IMR-90 (cell line): Measurements from ENCODE around the gene POU4F2. TPM values are rescaled to one million over a fixed set of nuclear protein-coding genes. Genes with fewer than 3 reads are reported as not detected.

ENCODE experiments used
- ATAC-seq: fragments of 200-7000 bp; cut with Tn5 transposase; 2 replicates; pipeline ENCODE4 v1.9.1; 2020; ENCODE audit warnings: low read depth, mild to moderate bottlenecking, moderate library complexity
- BruUV-seq: library from RNA; stranded (reverse); fragments of 400-500 nt; replicated peaks from 2 replicates; lab custom pipeline; 2021; lab: Mats Ljungman, UMichigan
- CTCF ChIA-PET: fragments of 300-600 bp; formaldehyde crosslinking; extraction: SDS; loops from one replicate; lab custom pipeline; 2021; ENCODE audit warnings: antibody characterized with exemption; lab: Yijun Ruan, JAX
- POLR2A ChIA-PET: fragments of 300-600 bp; sonication (Branson Sonifier 250); formaldehyde crosslinking; loops from one replicate; lab custom pipeline; 2022; ENCODE audit warnings: antibody characterized with exemption; ENCODE audit not compliant: unreplicated experiment; lab: Charles Lee
- DNase-seq: peaks from one replicate; pipeline ENCODE4 v3.0.0; 2013
- H2AFZ ChIP-seq: replicated peaks from 2 replicates; pipeline ENCODE3; 2013; ENCODE audit warnings: low read length, mild to moderate bottlenecking; ENCODE audit not compliant: poor library complexity
- H2AK5ac ChIP-seq: 2 replicates; pipeline ENCODE4 v1.6.1; 2013; ENCODE audit warnings: low read depth, low read length, inconsistent platforms
- H2AK9ac ChIP-seq: replicated peaks from 2 replicates; pipeline ENCODE3; 2013; ENCODE audit warnings: mild to moderate bottlenecking, low read depth, low read length, moderate library complexity; ENCODE audit not compliant: poor library complexity
- H2BK120ac ChIP-seq: 2 replicates; pipeline ENCODE4 v1.6.1; 2013; ENCODE audit warnings: low read depth, low read length, inconsistent platforms
- H2BK15ac ChIP-seq: 3 replicates; pipeline ENCODE4 v1.6.1; 2013; ENCODE audit warnings: low read depth, low read length, inconsistent platforms
- H2BK20ac ChIP-seq: 2 replicates; pipeline ENCODE4 v1.6.1; 2013; ENCODE audit warnings: low read depth, mild to moderate bottlenecking, inconsistent platforms, low read length, moderate library complexity
- H2BK5ac ChIP-seq: 2 replicates; pipeline ENCODE4 v1.6.1; 2013; ENCODE audit warnings: mild to moderate bottlenecking, low read depth, low read length, inconsistent platforms; ENCODE audit not compliant: poor library complexity, severe bottlenecking
- H3K14ac ChIP-seq: replicated peaks from 2 replicates; pipeline ENCODE4 v1.6.1; 2013; ENCODE audit warnings: low read depth, low read length, inconsistent platforms
- H3K18ac ChIP-seq: 2 replicates; pipeline ENCODE4 v1.6.1; 2013; ENCODE audit warnings: low read depth, low read length, control low read depth
- H3K23ac ChIP-seq: 2 replicates; pipeline ENCODE4 v1.6.1; 2013; ENCODE audit warnings: low read depth, low read length, inconsistent platforms
- H3K27ac ChIP-seq: 2 replicates; pipeline ENCODE4 v1.5.1; 2013; ENCODE audit warnings: mild to moderate bottlenecking, control low read depth, low read length; ENCODE audit not compliant: insufficient read depth
- H3K27me3 ChIP-seq: 2 replicates; pipeline ENCODE4 v1.6.1; 2013; ENCODE audit warnings: low read length; ENCODE audit not compliant: control insufficient read depth, insufficient read depth
- H3K36me3 ChIP-seq: 2 replicates; pipeline ENCODE4 v1.6.1; 2013; ENCODE audit warnings: low read length, mixed read lengths; ENCODE audit not compliant: control insufficient read depth, insufficient read depth
- H3K4ac ChIP-seq: 2 replicates; pipeline ENCODE4 v1.6.1; 2013; ENCODE audit warnings: low read depth, low read length, inconsistent platforms
- H3K4me1 ChIP-seq: 2 replicates; pipeline ENCODE4 v1.6.1; 2013; ENCODE audit warnings: low read length, mixed read lengths; ENCODE audit not compliant: control insufficient read depth, insufficient read depth
- H3K4me2 ChIP-seq: 2 replicates; pipeline ENCODE4 v1.6.1; 2013; ENCODE audit warnings: low read depth, mild to moderate bottlenecking, control low read depth, low read length, moderate library complexity
- H3K4me3 ChIP-seq: 2 replicates; pipeline ENCODE4 v1.5.1; 2013; ENCODE audit warnings: low read depth, mild to moderate bottlenecking, control low read depth, low read length, moderate library complexity; ENCODE audit not compliant: insufficient read depth
- H3K56ac ChIP-seq: 2 replicates; pipeline ENCODE4 v1.6.1; 2013; ENCODE audit warnings: low read length, inconsistent platforms; ENCODE audit not compliant: insufficient read depth; ENCODE audit errors: extremely low read depth
- H3K79me1 ChIP-seq, 2 experiments: 2 replicates each; pipeline ENCODE4 v1.6.1; 2013; ENCODE audit warnings: low read length in 2 of 2, inconsistent platforms in 1 of 2, low read depth in 1 of 2
- H3K9ac ChIP-seq: 2 replicates; pipeline ENCODE4 v1.6.1; 2013; ENCODE audit warnings: low read depth, low read length, control low read depth
- H3K9me1 ChIP-seq: 2 replicates; pipeline ENCODE4 v1.6.1; 2013; ENCODE audit warnings: low read length, inconsistent platforms; ENCODE audit not compliant: insufficient read depth
- H3K9me3 ChIP-seq: 2 replicates; pipeline ENCODE4 v1.6.1; 2013; ENCODE audit warnings: low read length; ENCODE audit not compliant: control insufficient read depth, insufficient read depth
- H4K20me1 ChIP-seq: 2 replicates; pipeline ENCODE4 v1.6.1; 2013; ENCODE audit warnings: low read length, inconsistent platforms; ENCODE audit not compliant: insufficient read depth
- H4K5ac ChIP-seq: 2 replicates; pipeline ENCODE4 v1.6.1; 2013; ENCODE audit warnings: mild to moderate bottlenecking, low read depth, low read length, control low read depth
- H4K8ac ChIP-seq, 2 experiments: 2 replicates each; pipeline ENCODE4 v1.6.1; 2013; ENCODE audit warnings: low read depth in 2 of 2, low read length in 2 of 2, control low read depth in 1 of 2, inconsistent platforms in 1 of 2
- H4K91ac ChIP-seq: 2 replicates; pipeline ENCODE4 v1.6.1; 2013; ENCODE audit warnings: low read depth, low read length, inconsistent platforms; ENCODE audit not compliant: insufficient read depth
- BHLHE40 ChIP-seq: fragments of 150-350 bp; IDR thresholded peaks from 2 replicates; pipeline ENCODE4 v1.6.1; 2016; ENCODE audit warnings: mild to moderate bottlenecking, low read depth, low read length
- CEBPB ChIP-seq: IDR thresholded peaks from 2 replicates; pipeline ENCODE4 v1.6.1; 2012; ENCODE audit warnings: low read depth, low read length, improper control_type of control experiment
- CHD1 ChIP-seq: IDR thresholded peaks from 2 replicates; pipeline ENCODE4 v1.6.1; 2012; ENCODE audit warnings: low read depth, low read length, improper control_type of control experiment
- CTCF ChIP-seq: conservative IDR thresholded peaks from 2 replicates; pipeline ENCODE4 v1.5.1; 2012; ENCODE audit warnings: mild to moderate bottlenecking, low read depth, low read length, improper control_type of control experiment
- ELK1 ChIP-seq: fragments of 150-350 bp; IDR thresholded peaks from 2 replicates; pipeline ENCODE4 v1.6.1; 2016; ENCODE audit warnings: low read depth, mild to moderate bottlenecking, low read length, moderate library complexity, borderline replicate concordance
- FOS ChIP-seq: fragments of 150-350 bp; IDR thresholded peaks from 2 replicates; pipeline ENCODE4 v1.6.1; 2016; ENCODE audit warnings: low read depth, low read length
- MAFK ChIP-seq: IDR thresholded peaks from 2 replicates; pipeline ENCODE4 v1.6.1; 2012; ENCODE audit warnings: low read depth, low read length, improper control_type of control experiment
- MAZ ChIP-seq: IDR thresholded peaks from 2 replicates; pipeline ENCODE4 v1.6.1; 2012; ENCODE audit warnings: low read depth, mild to moderate bottlenecking, low read length, improper control_type of control experiment, moderate library complexity, borderline replicate concordance
- MXI1 ChIP-seq: IDR thresholded peaks from 2 replicates; pipeline ENCODE4 v1.6.1; 2012; ENCODE audit warnings: low read depth, mild to moderate bottlenecking, low read length, moderate library complexity, borderline replicate concordance
- NFE2L2 ChIP-seq: fragments of 150-350 bp; IDR thresholded peaks from 2 replicates; pipeline ENCODE4 v1.6.1; 2016; ENCODE audit warnings: low read depth, mild to moderate bottlenecking, low read length
- POLR2A ChIP-seq: IDR thresholded peaks from 2 replicates; pipeline ENCODE4 v1.6.1; 2012; ENCODE audit warnings: mild to moderate bottlenecking, low read depth, low read length
- RAD21 ChIP-seq: IDR thresholded peaks from 2 replicates; pipeline ENCODE4 v1.6.1; 2012; ENCODE audit warnings: low read length, improper control_type of control experiment
- RCOR1 ChIP-seq: IDR thresholded peaks from 2 replicates; pipeline ENCODE4 v1.6.1; 2012; ENCODE audit warnings: mild to moderate bottlenecking, low read length, improper control_type of control experiment; ENCODE audit not compliant: insufficient replicate concordance
- RFX5 ChIP-seq: IDR thresholded peaks from 2 replicates; pipeline ENCODE4 v1.8.0; 2012; ENCODE audit warnings: low read depth, mild to moderate bottlenecking, low read length, moderate library complexity
- SMC3 ChIP-seq: fragments of 150-350 bp; IDR thresholded peaks from 2 replicates; pipeline ENCODE4 v1.6.1; 2016; ENCODE audit warnings: low read depth, mild to moderate bottlenecking, antibody characterized with exemption, low read length, moderate library complexity
- WGBS, 2 experiments: methylation state at CpG; one replicate each; pipeline versions ENCODE4 v1.1.5 to v1.1.7; 2013; ENCODE audit warnings: missing lambda C conversion rate in 2 of 2; ENCODE audit not compliant: insufficient read length in 1 of 2; ENCODE audit errors: extremely low coverage in 2 of 2; 5-methylcytosine and 5-hydroxymethylcytosine counted together
- dilution Hi-C: fragments of 300-500 bp; cut with HindIII; formaldehyde crosslinking; loops from one replicate; pipeline ENCODE4 v1.14.3; 2018; ENCODE audit warnings: low sequenced_read_pairs; ENCODE audit not compliant: unreplicated experiment
- in situ Hi-C: fragments of 300-500 bp; cut with MboI; formaldehyde crosslinking; loops from 3 replicates; pipeline ENCODE4 v1.14.3; 2019; ENCODE audit warnings: low sequenced_read_pairs, inconsistent platforms, mixed read lengths
- intact Hi-C: fragments of 100-400 bp; cut with micrococcal nuclease; formaldehyde crosslinking; loops from 2 replicates; pipeline ENCODE4 v1.10.0; 2022
- polyA plus RNA-seq, 3 experiments: library from polyadenylated mRNA; depleted of rRNA; stranded (reverse); fragments of >200 nt; gene quantifications; 2 replicates each; pipeline ENCODE4 v1.2.3, GENCODE V29; 2012; ENCODE audit warnings: low replicate concordance in 1 of 3
- total RNA-seq: library from RNA; depleted of rRNA; stranded (reverse); fragments of >200 nt; gene quantifications from 2 replicates; pipeline ENCODE4 v1.2.3, GENCODE V29; 2012
- TF ChIP-seq, protein P1 (sequence below): fragments of 150-350 bp; IDR thresholded peaks from 2 replicates; pipeline ENCODE4 v1.6.1; 2017; ENCODE audit warnings: mild to moderate bottlenecking, antibody characterized with exemption, low read length, low read depth

Gene POU4F2
- total and polyA plus RNA-seq, 2 of the 4 experiments (the other 2 are of a cell fraction) = not detected

DNA sequence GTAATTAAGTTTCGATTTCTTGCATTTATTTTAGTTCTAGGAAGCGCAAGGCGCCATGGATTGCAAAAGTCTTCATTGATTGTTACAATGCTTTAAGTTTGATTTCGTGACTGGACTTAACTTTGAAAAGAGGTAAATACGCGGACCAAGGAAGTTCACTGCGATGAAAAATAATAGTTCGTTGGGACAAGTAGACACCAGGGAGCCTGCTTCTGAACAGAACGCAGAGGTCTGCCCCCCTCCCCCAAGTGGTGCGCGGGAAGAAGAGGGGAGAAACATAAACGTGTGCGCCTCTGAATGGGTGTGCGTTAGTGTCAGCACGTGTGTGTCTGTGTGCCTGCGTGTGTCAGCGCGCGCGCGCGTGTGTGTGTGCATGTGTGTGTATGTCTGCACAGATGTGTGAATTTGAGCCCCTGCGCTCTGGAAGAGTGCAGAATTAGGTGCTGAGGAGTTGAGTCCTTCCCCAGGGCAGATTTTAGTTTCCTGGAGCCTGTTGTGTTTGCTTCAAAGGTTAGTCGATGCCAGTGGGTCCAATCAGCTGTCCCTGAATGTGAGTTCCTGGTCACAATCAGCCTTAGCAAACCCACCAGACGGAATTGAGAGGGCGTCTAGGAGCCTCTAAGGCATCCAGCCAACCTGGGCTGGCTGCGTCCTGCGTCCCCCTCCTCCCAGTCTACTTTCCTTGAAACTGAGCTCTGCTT, 5.8 kb upstream of the POU4F2 start:
- H3K27me3 ChIP-seq = peaks cover 25% of the 10 kb centered on the region
- H3K9me3 ChIP-seq = no peaks in the 10 kb centered on the region; the same call in 1 of the 2 replicates
- H3K4ac ChIP-seq = no peak overlapping the region
- POLR2A ChIA-PET = interaction anchor here (0.6 kb wide), 1 partner anchor 528 kb away, joined by 4 read pairs; no protein-coding TSS in a partner anchor
- CTCF ChIA-PET = no interaction called here
- no peak overlapping the region for H2BK15ac ChIP-seq
- no peak overlapping the region for H3K23ac ChIP-seq
- no peaks in the 10 kb centered on the region for H3K36me3 ChIP-seq
- no peak overlapping the region for H2AK9ac ChIP-seq
- no peak overlapping the region for H2BK120ac ChIP-seq
- no peak overlapping the region for H3K4me3 ChIP-seq
- no peak overlapping the region for H2AFZ ChIP-seq
- dilution Hi-C loops = no loop called here
- in situ Hi-C loops = no loop called here
- H2BK20ac ChIP-seq = no peak overlapping the region
- no peak overlapping the region for H3K9ac ChIP-seq
- no peak overlapping the region for H2AK5ac ChIP-seq
- H2BK5ac ChIP-seq = no peak overlapping the region
- intact Hi-C loops = no loop called here
- no peak for ATAC-seq
- H3K14ac ChIP-seq = no peak overlapping the region
- no TSS peak for BruUV-seq
- H4K5ac ChIP-seq = no peak overlapping the region
- no peak for TF ChIP-seq MAZ
- no peak for TF ChIP-seq MAFK
- TF ChIP-seq CEBPB = no peak
- no peak for TF ChIP-seq RCOR1
- TF ChIP-seq FOS = no peak
- TF ChIP-seq POLR2A = no peak
- no peak for TF ChIP-seq CHD1
- no peak for TF ChIP-seq SMC3
- no peak for TF ChIP-seq NFE2L2
- no peak for TF ChIP-seq RAD21
- no peak for TF ChIP-seq ELK1
- no peak for TF ChIP-seq MXI1
- TF ChIP-seq RFX5 = no peak
- TF ChIP-seq BHLHE40 = no peak
- no peak for TF ChIP-seq CTCF
- TF ChIP-seq, protein P1, sequence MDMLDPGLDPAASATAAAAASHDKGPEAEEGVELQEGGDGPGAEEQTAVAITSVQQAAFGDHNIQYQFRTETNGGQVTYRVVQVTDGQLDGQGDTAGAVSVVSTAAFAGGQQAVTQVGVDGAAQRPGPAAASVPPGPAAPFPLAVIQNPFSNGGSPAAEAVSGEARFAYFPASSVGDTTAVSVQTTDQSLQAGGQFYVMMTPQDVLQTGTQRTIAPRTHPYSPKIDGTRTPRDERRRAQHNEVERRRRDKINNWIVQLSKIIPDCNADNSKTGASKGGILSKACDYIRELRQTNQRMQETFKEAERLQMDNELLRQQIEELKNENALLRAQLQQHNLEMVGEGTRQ = no peak
- no peak overlapping the region for H3K4me2 ChIP-seq
- H4K8ac ChIP-seq = no peak overlapping the region
- H4K91ac ChIP-seq = no peak overlapping the region
- no peaks in the 10 kb centered on the region for H3K4me1 ChIP-seq
- no peaks in the 10 kb centered on the region for H3K9me1 ChIP-seq
- no peak overlapping the region for H3K18ac ChIP-seq
- no peaks in the 10 kb centered on the region for H3K79me1 ChIP-seq
- no peaks in the 10 kb centered on the region for H4K20me1 ChIP-seq
- WGBS, 2 experiments = 16% methylated on average over 14 of the region's 28 CpGs; no CpG with 5 or more reads in 1 of the 2 experiments
- H3K27ac ChIP-seq = no peak overlapping the region
- no peak overlapping the region for H3K56ac ChIP-seq
- no peak for DNase-seq
